GM19035 (cell line): Measurements from ENCODE around the gene WWOX.

Experiments
- ATAC-seq: cut with Tn5 transposase; IDR thresholded peaks from one replicate; pipeline ENCODE4 v1.9.1; 2021; ENCODE audit not compliant: unreplicated experiment

Gene WWOX

DNA sequence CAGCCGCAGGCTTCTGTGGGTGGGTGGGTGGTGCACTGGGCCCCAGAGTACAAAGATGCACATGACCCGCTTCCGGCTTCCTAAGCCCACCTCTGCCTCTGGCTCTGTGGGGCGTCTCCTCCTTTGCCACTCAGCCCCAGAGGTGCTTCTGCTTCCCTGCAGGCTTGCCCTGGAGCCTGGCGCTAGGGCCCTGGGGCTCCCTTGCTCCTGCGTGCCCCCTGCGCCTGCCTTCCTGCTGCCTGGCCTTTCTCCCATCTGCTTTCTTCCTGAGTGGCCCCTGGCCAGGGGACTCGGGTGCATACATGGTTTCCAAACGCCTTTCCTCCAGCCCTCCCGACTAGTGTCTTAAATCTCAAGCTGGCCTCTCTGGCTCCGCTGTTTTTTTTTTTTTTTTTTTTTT lies 3.4 kb downstream of the WWOX start:
- ATAC-seq, result no peak

DNA sequence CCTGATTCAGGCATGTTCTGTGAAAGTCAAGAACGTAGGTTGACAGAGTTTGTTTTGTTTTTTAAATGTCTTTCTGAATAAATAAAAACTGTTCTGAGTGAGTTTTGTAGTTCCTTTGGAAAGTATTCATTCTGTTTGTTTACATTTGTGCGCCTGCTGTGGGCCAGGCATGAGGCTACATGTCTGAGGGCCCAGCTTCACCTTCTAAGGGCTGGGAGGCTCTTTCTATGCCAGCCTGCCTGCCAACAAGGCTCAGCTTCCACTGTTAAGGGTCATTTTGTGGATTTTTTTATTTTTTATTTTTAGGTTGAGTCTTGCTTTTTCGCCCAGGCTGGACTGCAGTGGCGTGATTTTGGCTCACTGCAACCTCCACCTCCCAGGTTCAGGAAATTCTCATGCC lies 6.1 kb downstream of the WWOX start:
- no peak for ATAC-seq

DNA sequence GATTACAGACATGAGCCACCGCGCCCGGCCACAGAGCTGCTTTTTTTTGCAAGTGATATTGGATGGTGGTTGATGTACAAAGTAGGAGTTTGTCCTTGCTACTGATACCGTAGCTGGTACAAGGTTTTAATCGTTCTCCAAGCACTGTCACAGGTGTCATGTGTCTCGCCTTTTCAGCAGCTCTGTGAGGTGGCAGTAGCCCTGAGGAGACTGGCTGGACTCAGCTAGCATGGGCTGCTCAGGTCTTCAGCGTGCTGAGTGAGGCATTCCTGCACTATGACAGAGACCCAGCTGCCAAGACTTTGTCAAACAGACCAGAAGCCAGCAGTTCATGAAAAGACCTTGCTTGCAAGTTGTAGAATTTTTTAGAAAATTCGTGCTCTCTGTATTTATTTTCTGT lies 7.2 kb downstream of the WWOX start:
- ATAC-seq, result no peak

DNA sequence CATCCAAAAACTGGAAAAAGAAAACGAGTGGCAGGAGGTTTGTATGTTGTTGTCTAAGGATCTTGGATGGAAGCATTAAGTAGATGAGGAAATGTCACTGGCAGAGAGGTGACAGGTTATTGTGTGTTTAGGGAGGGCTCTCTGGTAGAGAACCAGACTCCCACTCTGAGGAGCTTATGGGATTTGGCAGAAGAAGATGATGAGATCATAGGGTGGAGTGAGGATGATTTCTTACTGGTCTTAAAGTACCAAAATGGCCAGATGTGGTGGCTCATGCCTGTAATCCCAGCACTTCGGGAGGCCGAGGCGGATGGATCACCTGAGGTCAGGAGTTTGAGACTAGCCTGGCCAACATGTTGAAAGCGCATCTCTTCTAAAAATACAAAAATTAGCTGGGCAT lies 9.0 kb downstream of the WWOX start:
- ATAC-seq, result no peak

DNA sequence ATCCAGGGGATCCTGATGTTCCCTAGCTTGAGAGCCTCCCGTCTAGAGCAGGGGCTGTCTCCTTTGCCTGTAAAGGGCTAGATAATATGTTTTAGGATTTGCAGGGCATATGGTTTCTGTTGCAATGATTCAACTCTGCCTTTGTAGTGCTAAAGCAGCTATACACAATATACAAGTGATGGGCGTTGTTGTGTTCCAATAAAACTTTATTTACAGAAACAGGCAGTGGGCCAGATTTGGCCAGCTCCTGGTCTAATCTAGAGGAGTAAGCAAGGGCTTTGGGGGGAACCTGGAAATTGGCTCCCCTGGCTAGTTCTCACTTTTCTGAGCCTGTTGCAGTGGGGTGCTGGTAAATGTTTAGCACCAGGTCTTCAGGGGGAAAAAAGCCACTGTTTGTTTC lies 13.8 kb downstream of the WWOX start:
- ATAC-seq, result no peak

DNA sequence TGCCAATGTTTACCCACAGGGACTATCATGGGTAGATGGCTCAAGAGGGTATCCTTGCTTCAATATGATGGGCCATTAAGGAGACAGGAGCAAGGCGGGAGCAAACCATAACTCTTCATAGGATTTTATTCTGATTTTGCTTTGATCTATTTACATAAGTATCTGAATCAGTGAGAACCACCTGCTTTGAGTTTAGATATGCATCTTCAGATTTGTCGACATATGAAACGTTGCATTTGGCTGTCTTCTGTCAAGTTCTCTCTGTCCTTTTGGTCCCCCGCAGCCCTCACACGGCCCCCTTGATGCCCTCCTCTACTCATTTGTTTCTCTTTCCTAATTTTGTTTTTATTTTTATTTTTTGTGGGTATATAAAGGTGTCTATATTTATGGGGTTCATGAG lies 16.2 kb downstream of the WWOX start:
- ATAC-seq, result no peak

DNA sequence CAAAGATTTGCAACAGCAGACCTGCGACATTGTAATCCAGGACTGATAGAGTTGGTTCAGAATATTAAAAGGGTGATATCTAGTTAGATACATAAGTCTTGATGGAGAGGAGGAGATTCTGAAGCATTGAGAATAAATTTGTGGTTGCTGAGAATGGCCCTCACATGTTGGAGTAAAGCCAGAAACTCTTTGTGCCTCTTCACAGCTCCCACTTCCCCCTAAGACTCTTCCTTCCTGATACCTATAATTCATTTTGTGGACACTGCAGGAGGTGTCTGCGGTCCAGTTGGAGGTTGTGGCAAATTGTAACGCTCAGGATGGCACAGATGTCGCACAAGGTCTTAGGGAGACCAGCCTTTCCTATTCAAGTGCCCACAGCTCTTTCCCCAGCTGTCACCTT lies 17.5 kb downstream of the WWOX start:
- ATAC-seq, result no peak

DNA sequence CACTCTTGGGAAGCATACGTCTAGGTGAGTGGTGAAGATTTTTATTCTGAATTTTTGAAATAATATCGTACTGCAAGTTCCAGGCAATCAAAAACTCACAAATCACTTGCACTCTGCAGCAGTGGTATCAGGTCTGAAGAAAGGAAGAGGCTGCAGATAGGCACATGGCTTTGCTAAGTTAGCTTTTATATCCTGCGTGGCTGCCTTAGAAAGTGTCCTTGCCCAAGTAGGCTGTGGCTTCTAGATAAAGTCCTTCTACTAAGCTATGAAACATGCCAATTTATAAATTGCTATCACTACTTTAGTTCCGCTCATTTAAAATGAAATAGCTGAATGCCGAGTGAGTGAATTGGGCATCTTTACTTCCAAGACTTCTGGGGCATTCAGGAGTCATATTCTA lies 17.9 kb downstream of the WWOX start:
- ATAC-seq, result no peak

DNA sequence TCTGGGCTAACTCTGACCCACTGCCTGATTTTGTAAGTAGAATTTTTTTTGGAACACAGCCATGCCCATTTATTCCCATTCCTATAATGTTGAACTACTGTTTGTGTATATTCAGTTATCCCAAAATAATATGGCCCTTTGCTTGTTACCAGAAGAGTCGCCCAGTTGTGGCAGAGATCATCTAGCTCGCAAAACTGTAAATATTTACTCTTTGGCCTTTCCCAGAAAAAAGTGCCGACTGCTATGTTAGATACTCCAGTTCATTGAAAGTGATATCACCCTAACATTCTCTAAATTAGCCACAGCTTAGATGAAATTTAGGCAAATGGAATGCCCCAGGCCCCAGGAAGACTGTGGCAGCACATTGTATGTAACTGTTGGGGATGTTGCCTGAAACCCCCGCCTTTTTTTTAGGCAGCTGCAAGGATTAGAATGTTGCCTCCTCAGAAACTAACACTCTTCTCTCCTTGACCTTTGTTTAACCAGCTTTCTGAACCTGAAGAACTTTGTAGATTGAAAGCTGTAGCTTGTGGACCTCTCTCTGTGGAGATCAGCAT lies 19.1 kb downstream of the WWOX start:
- ATAC-seq, result no peak

DNA sequence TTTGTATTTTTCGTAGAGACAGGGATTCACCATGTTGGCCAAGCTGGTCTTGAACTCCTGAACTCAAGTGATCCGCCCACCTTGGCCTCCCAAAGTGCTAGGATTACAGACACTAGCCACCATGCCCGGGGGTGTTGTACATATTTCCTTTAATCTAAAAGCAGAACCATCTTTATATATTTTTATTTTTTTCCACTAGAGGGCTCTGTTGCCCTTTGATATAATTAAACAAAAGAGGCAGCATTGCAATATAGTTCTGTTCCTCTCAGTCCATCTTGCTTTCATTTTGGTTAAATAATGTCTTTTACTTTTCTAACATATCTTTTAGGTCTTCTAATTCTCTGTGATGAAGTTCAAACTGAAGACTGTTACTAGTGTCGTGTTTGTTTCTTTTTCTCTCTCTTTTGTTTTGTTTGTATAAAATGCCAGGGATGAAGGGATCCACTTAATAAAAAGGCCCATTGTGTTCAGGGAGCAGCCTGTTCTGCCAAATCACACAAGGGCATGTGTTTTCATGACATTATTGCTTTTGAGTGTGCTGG lies 23.4 kb downstream of the WWOX start:
- peak; percentile 77 for ATAC-seq

DNA sequence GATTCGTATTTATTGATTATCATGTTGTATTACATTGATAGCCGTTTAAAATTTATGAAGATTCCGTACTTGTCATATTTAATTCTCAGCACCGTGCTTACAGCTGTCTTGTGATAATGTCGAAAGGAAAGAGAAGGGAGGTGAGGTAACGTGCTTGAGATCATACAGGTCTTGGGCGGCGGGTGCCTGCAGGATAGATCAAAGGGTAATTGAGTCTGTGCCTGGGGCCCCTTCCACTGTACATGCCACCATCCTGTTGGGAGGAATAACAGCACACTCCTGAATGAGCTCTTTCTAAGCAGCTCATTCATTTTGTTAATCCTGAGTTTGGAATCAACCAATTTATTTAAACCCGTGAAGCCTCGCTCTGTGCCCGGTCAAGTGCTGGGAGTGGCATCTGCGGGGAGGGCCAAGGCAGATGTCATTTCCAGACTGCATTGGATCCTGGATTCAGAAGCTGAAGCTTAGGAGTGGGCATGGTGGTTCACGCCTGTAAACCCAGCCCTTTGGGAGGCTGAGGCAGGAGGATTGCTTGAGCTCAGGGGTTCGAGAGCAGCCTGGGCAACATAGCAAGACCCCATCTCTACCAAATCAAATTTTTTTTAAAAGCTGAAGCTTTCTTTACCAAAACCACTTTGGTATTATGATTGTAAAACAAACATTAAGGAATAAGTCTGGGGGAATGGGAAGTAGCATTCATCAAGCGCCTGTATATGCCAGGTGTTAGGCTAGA lies 25.8 kb downstream of the WWOX start:
- ATAC-seq, result no peak

DNA sequence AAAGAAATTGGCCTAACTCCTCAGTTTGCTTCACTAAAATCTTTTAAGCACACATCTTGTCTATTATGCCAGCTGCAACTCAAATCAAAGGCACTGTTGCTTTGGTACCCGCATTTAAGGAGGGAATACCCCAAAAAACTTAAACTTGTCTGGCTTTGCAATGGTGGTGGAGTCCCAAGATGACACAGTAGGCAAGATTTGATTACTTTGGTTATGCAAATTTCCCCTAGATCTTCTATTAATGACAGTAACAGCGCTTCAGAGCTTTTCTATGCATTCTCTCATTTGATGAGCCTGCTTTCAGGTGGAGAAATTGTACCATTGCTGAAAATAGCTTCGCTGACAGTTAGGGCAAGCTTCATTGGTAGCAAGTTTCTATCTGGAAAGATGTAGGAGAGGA lies 27.2 kb downstream of the WWOX start:
- ATAC-seq, result no peak

DNA sequence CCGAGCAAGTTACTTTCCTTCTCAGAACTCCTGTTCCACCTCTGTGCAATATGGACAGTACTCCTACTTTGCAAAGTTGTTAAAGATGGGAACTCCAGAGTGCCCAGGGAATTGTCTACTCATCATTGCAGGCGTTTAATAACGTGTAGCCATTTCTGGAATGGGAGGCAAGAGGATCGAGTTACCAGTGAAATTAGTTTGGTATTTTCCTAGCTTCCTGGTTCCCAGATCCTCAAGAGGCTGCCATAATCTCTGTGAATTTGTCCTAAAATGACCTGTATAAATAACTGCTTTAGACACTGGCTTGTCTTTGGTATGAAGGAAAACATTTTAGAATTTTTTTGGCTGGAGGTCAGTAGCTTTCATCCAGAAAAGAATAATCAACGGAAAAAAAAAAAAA lies 27.7 kb downstream of the WWOX start:
- ATAC-seq, result no peak

DNA sequence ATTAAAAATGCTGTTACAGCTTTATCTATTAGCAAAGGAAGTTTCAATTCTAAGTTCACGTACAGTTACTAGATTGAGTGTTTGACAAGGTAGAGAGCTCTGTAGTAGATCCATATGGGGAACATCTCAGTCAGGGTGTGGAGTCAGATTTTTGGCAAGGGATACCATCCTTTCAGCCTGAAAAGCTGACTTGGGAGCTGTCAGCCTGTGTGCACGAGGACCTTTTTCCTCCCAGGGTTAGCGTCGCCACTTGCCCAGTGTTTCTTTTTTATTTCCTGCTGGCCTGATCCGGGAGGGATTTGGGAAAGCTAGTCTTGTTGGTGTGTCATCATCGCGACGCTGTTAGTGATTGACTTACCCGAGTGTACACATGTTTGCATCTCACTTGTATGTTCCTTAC lies 29.5 kb downstream of the WWOX start:
- ATAC-seq, result no peak

DNA sequence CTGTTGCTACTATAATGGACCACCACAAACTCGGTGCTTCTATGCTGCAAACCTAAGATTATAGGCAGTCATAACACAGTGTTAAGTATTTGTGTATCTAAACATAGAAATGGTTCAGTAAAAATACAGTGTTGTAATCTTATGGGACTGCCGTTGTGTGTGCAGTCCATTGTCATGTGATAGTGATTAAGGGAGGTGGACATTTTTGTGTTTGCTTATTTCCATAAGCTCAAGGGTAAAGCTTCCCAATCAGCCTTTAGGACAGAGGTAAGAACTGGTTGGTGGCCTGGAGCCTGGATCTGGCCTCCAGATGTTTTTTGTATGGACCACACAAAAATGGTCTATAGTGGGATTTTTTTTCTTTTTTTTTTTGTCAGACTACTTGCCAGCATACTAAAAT lies 29.9 kb downstream of the WWOX start:
- no peak for ATAC-seq

DNA sequence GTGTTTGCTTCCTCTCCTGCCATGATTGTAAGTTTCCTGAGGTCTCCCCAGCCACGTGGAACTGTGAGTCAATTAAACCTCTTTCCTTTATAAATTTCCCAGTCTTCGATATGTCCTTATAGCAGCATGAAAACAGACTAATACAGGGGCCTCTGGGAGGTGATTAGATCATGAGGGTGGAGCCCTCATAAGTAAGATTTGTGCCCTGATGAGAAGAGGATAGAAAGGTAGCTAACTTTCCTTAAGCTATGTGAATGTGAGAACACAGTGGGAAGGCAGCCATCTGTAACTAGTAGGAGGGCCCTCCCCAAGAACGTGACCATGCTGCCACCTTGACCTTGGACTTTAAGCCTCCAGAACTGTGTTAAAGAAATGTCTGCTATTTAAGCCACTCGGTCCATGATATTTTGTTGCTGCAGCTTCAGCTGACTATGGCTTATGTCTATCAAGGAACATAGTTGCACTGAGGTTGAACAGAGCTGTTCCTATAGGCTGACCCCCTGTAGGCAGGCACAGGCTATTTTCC lies 30.7 kb downstream of the WWOX start:
- ATAC-seq, result no peak

DNA sequence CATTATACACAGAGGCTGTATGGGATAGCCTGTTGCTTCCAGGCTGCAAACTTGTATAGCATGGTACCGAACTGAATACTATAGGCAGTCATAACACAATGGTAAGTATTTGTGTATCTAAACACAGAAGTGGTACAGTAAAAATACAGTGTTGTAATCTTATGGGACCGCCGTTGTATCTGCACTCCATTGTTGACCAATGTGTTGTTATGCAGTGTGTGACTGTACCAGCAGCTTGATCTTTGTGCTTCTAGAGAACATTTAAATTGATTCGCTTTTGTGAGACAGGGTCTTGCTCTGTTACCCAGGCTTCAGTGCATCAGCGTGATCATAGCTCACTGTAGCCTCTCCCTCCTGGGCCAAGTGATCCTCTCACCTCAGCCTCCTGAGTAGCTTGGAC lies 31.5 kb downstream of the WWOX start:
- no peak for ATAC-seq

DNA sequence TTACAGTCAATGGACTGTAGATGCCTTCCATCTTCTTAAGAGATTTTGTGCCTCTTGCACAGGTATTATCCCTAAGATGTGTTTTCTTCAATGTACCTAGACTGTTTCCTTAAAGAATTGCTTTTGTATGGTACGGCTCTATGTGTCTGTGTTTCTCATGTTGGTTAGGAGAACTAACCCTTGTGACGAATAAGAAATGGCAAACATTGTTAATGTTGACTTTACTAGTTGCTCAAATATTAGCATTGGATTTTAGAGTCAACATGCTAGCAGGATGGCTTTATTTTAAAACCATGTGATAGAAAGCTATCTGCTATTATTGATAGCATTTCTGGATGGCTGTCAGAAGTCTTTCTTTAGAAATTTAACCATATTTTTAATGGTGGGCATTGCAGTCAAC lies 34.5 kb downstream of the WWOX start:
- no peak for ATAC-seq

DNA sequence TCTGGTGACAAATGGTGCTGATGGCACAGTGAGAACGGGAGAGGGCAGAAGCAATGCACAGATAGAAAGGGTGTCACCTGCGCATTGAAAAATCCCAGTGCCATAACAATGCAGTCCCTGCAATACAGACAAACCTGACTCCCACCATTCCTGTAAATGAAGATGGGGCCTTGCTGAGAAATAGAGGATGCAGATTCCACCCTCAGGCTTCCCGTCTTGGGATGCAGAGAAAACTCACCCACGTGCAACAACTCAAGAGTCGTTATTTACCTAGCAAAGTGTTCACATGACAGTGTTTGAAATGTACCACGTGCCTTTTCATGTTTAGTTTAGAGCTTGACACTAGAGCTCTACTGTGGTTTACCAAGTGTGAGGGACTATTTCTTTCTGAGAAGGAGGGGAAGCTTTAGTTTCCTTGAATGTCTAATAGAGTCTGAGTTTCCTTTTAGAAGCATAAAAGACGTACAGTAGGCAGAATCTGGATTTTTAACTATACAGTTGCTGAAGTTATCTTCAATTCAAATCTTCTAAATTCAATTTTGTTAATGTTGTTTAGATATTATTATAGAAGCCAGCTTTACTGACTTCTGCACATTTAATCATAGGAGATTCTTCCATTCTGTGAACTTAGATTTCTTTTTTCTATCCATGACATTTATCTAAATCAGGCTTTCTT lies 35.6 kb downstream of the WWOX start:
- ATAC-seq, result no peak

DNA sequence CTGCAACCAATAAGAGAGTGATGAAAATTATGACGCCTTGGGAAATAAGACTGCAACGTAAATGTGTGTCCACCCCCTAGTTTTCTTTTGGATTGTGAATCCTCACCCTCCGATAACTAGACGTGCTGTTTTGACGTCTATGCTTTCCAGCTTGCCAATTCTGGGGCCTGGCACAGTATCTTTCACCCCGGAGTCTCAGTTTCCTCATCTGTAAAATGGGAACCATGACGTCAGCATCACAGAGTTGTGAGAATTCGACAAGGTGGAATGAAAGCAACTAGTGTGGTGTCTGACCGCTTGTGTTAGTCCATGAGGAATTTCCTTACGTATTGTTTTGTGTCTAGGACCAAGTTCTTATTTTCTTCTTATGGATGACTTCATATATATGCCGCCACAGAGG lies 37.7 kb downstream of the WWOX start:
- no peak for ATAC-seq

DNA sequence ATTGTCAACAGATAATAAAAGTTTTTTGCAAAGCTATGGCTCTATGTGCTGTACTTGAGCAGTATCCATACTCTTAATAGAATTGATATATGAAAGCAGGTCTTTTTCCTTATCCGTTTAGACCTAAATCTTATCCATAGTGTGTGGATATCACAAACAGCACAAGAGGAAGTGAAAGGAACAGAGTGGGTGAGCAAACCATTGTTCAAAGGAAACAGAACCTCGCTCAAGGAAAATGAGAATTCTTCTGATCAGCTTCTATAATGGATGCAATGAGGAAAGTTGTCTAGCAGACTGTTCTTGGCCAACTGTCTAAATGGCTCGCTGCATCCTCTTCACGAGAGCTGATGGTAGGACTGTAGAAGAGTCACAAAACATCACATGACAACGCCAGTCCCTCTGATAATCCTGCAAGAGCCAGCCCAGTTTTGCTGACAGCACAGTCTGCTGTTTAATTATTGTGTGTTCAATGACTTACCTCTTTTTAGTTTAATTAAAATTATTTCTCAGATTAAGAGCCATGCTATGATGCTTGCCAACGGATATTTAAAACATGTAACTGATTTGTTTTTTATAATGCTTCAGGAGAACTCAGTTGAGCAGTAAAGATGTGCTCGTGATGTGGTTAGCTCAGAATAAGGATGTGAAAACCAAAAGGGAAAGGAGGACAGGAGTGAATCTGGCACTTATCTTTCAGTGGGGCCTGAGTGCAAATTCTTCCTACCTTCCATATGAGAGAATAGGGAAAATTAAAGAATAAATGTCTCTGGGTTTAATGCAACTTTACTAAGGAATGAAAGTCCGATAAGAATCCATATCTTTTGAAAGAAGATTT lies 38.5 kb downstream of the WWOX start:
- no peak for ATAC-seq
